ENCODE data around the gene BBX.

DNA sequence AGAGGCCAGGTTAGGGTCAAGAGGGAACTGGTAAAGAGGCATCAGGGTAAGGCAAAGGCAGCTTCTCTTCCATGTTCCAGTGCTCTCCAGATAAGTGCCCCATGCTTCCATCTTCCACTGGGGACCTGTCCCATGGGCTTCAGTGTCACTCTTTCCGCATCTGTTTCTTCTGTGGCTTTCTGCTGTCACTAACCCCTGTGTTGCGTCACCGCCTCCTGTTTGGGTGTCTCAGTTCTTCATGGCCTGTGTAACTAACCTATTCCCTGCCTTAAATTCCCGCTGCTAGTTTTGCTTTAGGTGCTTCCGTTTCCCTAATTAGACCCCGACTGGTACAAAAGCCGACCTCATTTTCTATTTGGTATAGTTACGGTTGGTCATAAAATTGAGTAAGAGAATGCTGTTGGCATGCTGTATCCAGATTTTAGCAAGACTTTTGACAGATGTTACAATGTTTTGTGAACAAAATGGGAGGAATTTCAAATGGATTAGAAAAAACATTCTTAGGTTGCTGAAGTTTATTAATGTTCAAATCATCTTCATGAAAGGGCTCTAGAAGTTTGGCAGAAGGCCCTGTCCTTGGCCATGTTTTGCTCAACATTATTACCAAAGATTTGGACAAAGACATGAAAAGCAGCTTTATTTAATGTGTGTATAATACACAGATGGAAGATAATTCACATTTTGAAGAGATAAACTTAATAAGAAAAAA is 245.3 kb downstream of the BBX start:
- TF ChIP-seq CTCF (IDR thresholded peaks at IDR 0.05) (no peak), POLR2A (IDR thresholded peaks at IDR 0.05) (no peak)
